ENCODE results near the gene ELANE. TPM values are rescaled to one million over a fixed set of nuclear protein-coding genes. Genes with fewer than 3 reads are reported as not detected.
"Not testable (repeated sequence)": the region's sequence is repeated elsewhere in the genome, so short reads cannot be mapped to it uniquely, and the experiment has no call there.

ELANE gene
- total RNA-seq, 1 donor: 11.0 TPM

DNA sequence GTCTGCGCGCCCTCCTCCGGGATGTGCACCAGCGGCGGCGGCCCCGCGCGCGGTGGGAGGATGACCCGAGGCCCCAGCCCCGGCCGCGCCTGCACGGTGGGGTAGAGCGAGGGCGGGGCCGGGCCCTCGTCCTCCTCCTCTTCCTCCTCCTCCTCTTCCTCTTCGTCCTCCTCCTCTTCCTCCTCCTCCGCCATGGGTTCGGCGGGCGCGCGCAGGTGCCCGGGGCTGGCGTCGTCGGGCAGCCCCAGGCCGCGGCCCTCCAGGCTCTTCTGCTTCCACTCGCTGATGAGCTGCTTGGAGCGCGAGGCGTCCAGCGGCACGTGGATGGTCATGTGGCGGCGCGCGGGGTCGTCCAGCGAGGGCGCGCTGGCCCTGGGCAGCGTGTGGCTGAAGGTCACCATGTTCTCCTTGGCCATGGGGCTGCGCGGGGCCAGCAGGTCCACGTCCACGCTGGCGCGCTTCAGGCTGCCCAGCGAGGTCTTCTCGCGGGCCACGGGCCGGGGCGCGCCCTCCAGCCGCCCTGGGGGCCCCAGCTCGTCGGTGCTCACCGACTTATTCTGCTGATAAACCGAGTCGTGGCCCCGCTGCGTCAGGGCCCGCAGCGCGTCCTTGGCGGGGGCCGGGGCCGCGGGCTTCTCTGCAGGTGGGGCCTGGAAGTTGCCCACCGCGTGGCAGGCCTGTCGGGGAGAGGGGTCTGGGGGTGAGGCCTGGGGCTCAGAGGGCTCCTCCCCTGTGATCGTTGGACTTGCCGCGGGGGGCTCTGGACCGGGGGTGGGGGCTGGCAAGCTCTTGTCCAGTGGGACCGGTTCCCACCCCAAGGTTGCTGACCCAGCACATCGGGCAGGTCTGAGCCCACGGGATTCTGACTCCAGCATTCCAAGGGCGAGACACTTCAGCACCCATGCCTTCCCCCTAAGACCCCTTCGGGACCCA lies 38.6 kb upstream of the ELANE start:
- DNase-seq (ENCODE audit: low read depth in 2 of 3, low spot score in 2 of 3): no peak

DNA sequence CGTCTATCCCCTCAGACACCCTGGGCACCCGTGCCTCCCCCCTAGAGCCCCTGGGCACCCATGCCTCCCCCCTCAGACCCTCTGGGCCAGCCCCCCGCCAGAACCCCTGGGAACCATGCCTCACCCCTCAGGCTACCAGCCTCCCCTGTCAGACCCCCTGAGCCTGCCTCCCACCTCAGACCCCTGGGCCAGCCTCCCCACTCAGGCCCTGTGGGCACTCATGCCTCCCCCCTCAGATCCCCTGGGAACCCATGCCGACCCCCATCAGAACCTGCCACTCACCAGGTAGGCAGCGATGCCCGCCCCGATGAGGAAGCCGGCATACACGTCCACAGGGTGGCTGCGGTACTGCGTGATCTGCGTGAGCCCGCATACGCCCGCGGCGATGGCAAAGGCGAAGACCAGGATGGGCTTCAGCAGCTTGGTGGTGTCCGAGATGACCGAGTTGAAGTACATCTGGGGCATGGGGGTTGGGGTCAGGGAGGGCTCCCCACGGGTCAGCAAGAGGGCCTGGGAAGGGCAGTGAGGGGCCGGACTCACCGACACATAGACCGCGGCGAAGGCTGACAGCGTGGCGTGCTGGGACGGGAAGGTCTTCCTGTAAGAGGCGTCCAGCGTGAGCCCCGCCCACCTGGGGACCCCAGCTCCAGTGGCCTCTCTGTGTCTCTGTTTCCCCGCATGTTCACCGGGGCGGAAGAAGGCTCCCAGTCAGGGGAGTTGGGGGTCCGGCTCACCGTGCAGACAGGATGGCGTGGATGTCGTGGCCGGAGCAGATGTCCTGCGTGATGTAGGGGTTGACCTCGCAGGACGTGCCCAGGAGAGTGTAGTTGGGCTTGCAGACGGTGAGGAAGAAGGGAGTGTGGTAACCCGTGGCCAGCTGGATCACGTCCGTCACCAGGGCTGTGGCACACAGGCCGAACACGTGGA lies 37.7 kb upstream of the ELANE start:
- DNase-seq (ENCODE audit: low read depth in 2 of 3, low spot score in 2 of 3): no peak

DNA sequence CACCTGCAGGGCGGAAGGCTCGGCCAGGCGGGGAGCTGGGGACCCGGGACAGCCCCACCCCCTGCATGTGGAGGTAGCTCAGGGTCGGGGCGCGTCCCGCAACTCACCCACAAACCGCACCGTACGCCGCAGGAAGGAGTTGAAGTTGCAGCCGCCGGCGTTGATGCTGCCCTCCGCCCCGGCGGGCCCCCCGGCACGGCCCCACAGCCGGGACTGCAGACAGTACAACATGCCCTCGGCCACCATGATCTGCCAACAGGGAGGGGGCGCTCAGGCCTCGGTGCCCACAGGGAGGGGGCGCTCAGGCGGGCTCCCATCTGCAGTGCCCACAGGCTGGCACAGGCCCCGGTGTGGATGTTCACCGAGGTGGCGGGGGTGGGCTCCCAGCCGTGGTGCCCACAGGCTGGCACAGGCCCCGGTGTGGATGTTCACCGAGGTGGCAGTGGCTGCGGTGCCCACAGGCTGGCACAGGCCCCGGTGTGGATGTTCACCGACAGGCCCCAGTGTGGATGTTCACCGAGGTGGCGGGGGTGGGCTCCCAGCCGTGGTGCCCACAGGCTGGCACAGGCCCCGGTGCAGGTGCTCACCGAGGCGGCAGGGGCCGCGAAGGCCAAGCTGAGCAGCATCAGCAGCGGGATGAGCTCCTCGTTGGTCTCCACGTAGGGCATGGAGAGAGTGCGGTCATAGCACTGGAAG lies 36.9 kb upstream of the ELANE start:
- DNase-seq (ENCODE audit: low read depth in 2 of 3, low spot score in 2 of 3): no peak

DNA sequence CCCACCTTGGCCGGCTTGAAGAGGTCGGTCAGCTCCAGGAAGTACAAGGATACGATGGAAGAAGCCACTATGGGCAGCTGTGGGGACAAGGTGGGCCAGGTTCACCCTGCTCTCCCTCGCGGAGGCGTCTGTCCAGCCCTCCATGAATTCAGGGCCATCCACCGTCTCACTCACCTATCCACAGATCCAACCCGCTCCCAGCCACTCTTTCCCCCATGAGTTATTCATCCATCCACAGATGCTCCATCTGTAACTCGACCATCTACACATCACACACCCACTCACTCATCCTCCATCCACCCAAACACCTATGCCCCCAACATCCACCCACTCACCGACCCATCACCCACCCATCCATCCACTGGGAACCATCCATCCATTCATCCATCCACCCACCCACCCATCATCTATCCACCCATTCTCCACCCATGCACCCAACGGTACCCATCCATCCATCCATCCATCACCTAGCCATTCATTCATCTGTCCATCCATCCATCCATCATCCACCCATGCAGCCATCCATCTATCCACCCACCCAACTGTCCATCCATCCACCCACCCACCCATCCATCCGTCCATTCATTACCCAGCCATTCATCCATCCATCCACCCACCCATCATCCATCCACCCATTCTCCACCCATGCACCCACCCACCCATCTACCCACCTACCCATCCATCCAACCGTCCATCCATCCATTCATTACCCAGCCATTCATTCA lies 36.2 kb upstream of the ELANE start:
- DNase-seq (ENCODE audit: low read depth in 2 of 3, low spot score in 2 of 3): no peak

DNA sequence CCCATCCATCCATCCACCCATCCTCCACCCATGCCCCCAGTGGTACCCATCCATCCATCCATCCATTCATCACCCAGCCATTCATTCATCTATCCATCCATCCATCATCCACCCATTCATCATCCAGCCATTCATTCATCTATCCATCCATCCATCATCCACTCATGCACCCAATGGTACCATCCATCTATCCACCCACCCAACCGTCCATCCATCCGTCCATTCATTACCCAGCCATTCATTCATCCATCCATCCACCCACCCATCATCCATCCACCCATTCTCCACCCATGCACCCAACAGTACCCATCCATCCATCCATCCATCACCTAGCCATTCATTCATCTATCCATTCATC lies 35.6 kb upstream of the ELANE start:
- DNase-seq (ENCODE audit: low read depth in 2 of 3, low spot score in 2 of 3): no peak

DNA sequence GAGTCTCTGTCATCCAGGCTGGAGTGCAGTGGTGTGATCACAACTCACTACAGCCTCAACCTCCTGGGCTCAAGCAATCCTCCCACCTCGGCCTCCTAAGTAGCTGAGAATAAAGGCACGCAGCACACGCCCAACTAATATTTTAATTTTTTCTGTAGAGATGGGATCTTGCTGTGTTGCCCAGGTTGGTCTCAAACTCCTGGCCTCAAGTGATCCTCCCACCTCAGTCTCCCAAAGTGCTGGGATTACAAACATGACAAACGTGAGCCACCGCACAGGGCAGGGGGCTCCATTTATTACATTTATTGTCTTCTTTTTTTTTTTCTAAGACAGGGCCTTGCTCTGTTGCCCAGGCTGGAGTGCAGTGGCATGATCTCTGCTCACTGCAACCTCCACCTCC lies 31.9 kb upstream of the ELANE start:
- DNase-seq (ENCODE audit: low read depth in 2 of 3, low spot score in 2 of 3): not testable (repeated sequence)

DNA sequence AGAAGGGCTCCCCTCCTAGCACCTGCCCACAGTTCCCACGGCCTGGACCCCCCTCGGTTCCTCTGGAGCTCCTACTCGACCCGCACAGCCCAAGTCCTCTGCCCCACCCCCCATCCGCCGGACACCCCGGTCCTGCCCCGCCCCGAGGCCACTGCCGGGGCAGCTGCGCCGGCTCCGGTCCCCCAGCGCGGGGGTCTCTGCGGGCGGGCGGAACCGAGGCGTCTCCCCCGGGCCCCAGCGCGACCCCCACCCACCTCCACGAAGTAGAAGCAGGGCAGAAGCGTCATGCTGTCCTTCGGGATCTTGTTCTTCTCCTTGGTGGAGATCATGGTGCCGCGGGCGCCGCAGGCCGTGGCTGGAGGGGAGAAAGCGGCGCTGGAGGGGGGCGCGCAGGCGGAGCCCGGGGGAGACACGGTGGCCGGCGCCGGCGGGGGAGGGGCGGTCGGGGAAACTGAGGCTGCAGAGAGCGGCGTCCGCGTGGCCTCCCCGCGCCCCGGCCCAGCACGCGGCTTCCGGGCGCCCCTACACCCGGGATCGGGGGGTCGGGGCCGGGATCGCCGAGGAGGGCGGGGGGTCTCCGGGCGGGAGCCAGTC lies 30.8 kb upstream of the ELANE start:
- DNase-seq (ENCODE audit: low read depth in 2 of 3, low spot score in 2 of 3): no peak

DNA sequence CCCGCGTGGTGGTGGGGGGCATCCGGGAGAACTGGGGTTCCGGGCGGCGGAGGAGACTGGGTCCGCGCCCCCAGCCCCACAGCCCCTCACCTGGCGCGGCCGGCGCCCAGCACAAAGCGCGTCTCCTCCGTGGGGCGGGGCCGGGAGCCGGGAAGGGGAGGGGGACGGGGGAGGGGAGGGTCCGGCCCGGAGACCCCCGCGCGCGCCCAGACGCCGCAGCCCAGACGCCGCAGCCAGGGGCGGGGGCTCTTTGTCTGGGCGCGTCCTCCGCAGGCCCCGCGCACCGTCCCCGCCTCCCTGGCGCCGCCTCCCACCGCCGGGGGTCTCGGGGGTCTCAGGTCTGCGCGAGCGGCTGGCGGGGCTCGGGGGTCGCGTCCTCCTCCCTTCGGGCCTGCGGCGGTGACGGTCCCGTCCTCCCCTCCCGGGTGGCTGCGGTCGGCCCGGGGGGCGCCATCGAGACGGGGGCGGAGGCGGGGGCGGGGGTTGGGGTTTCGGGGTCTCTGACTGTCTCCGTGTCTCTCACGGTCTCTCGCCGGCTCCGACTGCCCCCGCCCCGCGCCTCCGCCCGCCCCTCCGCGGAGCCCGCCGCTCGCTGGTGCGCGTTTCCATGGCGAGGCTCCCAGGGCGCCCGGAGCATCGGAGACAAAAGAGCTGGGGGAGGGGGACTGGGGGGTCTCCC lies 30.1 kb upstream of the ELANE start, which contains the start of gene PLPPR3:
PLPPR3 (minus strand) TSS at position 131 of the 679 bp plus-strand sequence. CDS start 396 bp downstream, outside the sequence.
- DNase-seq (ENCODE audit: low read depth in 2 of 3, low spot score in 2 of 3): no peak

DNA sequence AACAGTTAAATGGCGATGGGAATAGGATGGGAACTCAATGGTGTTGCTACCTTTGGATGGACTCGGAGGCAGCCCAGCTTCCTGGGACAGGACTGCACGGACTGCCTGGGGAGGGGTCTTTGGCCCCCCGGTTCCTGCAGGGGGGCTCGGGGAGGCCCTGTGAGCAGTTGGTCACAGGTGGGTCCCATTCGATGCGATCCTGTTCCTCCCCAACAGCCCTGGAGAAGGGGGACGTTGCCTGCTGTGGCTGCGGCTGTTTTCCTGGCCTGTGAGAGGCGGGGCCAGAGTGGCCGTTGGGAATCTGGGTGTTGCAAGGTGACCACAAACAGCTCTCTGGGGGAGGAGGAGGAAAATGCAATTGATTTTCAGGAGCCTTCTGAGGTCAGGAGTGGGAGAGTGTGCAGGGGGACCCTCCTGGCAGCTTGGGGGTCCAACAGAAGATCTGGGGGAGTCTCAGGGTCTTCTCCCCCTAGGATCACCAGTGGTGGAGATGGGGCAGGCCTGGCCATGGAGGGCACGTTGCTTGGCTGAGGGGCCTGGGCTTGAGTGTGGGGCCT lies 28.5 kb upstream of the ELANE start:
- DNase-seq (ENCODE audit: low read depth in 2 of 3, low spot score in 2 of 3): no peak

DNA sequence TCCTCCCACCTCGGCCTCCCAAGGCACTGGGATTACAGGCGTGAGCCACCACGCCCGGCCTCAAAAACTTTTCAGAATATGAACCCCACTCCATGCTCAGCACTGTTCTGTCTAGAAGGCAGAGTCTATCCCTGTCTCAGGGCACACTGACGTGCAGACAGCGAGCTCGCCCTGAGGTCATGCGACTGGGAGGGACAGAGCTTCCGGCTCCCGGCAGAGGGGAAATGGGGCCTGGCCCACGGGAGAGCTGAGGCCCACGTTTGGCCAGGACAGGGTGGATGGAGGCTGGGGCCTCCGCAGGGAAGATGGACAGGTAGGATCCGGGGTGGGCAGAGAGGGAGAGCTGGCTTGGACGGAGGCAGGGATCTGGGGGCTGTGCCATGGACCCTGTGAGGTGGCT lies 27.2 kb upstream of the ELANE start:
- DNase-seq (ENCODE audit: low read depth in 2 of 3, low spot score in 2 of 3): no peak

DNA sequence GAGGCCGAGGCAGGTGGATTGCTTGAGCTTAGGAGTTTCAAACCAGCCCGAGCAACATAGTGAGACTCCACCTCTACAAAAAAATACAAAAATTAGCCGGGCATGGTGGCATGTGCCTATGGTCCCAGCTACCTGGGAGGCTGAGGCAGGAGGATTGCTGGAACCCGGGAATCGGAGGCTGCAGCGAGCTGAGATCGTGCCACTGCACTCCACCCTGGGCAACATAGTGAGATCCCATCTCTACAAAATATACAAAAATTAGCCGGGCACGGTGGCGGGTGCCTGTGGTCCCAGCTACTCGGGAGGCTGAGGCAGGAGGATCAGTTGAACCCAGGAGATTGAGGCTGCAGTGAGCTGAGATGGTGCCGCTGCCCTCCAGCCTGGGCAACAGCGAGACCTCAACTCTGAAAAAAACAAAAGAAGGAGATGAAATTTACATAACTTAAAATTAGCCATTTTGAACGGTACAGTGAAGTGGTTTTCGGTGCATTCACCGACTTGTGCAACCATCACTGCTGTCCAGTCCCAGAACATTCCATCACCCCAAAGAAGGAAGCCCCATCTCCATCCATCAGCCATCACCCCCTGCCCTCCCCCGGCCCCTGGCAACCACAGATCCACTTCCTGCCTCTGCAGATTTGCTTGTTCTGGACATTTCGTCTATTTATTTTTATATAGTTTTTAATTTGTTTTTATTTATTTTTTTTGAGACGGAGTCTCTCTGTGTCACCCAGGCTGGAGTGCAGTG lies 26.0 kb upstream of the ELANE start:
- no peak for DNase-seq (ENCODE audit: low read depth in 2 of 3, low spot score in 2 of 3)

DNA sequence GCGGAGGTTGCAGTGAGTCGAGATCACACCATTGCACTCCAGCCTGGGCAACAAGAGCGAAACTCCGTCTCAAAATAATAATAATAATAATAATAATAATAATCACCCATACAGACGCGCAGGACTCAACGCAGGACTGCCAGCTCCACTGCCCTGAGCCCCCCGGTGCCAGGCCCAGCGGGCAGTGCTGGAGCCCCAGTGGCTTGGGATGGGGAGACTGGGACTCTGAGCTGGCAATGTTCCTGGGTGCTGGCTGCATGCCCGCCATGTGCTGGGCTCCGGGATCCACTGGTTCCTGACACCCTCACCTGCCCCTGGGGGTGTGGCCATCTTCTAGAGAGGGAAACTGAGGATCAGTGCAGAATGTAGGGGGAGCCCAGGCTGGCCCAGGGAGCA lies 24.8 kb upstream of the ELANE start:
- DNase-seq (ENCODE audit: low read depth in 2 of 3, low spot score in 2 of 3): no peak

DNA sequence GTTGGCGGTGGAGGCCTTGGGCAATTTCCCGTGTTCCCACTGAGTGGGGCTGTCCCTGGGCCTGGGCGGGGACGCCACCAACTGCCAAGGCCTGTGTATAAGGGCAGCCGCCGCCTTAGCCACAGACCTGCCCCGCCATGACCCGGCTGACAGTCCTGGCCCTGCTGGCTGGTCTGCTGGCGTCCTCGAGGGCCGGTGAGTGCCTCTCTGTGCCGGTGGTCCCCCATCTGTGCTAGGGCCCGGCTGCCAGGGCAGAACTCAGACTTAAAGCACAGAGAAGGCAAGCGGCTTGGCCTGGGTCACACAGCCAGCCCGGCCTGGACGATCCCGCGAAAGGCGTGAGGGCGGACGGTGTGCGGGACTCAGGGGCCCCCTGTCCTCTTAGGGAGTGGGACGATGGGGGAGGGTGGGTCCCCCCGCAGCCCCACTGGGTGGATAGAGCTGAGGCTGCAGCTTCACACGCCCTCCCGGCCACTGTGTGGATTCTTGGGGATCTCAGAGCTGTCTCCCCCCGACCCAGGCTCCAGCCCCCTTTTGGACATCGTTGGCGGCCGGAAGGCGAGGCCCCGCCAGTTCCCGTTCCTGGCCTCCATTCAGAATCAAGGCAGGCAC lies 24.3 kb upstream of the ELANE start, which contains the start of gene AZU1:
AZU1 (plus strand) TSS at position 128 of the 612 bp plus-strand sequence; CDS start at position 138, 10 bp downstream.
- DNase-seq (ENCODE audit: low read depth in 2 of 3, low spot score in 2 of 3): no peak

DNA sequence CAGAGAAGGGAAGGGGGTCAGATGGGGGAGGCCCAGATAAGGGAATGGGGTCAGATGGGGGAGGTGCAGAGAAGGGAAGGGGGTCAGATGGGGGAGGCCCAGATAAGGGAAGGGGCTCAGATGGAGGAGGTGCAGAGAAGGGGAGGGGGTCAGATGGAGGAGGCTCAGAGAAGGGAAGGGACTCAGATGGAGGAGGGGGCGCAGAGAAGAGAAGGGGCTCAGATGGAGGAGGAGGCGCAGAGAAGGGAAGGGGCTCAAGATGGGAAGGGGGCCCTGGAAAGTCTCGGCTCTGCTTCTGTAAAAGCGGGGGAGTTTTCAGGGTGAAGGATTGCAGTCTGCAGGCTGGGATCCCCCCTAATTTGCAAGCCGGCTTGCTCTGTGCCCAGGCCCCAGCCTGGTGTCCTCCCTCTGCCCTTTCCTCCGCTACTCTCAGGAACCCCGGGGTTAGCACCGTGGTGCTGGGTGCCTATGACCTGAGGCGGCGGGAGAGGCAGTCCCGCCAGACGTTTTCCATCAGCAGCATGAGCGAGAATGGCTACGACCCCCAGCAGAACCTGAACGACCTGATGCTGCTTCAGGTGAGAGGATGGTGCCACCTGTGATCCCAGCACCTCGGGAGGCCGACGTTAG lies 22.9 kb upstream of the ELANE start:
- no peak for DNase-seq (ENCODE audit: low read depth in 2 of 3, low spot score in 2 of 3)

DNA sequence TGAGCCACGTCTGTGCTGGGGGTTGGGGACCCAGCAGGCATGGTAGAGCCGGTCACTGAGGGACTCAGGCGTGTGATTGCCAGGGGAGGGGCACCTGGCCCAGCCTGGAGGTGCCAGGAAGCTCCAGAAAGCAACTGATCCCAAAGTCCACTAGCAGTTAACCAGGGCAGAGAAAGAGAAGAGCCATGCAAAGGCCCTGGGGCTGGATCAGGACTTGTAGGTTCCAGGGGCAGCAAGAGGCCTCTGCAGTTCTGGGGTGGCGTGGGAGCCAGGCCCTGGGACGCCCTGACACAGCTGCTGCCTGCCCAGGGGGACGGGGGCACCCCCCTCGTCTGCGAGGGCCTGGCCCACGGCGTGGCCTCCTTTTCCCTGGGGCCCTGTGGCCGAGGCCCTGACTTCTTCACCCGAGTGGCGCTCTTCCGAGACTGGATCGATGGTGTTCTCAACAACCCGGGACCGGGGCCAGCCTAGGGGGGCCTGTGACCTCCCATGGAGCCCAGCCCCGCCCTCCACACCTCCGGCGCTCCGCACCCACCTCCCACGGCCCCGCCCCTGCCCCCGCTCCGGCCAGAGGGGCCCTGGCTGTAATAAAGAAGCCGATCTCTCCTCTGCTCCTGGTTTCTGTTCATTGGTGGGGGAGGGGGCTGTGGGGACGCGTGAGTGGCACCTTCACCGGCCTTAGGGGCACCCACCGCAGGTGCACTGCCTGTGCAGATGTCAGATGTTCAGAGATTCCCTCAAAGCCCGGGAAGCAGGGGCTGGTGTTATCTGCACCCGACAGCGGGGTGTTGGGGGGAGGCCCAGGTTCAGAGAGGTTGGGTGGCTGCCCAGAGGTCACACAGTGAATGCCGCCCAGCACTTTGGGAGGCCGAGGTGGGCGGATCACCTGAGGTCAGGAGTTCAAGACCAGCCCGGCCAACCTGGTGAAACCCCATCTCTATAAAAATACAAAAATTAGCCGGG lies 20.4 kb upstream of the ELANE start:
- no peak for DNase-seq (ENCODE audit: low read depth in 2 of 3, low spot score in 2 of 3)

DNA sequence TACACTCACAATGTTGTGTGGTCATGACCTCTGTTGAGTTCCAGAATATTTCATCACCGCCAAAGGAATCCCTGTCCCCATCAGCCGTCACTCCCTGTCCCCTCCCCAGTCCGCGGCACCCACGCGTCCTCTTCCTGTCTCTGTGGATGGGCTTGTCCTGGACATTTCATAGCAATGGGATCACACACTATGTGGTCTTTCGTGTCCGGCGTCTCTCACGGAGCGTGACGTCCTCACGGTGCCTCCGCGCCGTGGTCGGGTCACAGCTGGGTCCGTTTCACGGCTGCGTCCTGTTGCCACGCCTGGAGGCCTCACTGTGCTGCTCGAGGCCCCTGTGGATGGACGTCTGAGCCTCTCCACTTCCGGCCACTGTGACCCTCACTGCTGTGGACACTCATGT lies 17.9 kb upstream of the ELANE start:
- DNase-seq (ENCODE audit: low read depth in 2 of 3, low spot score in 2 of 3): no peak

Data from hematopoietic multipotent progenitor cell (in vitro differentiated cells).